ENCODE data around the gene EHD4.

Gene EHD4

GRCh38 chr15:42001236-42001635 is 28.9 kb upstream of the EHD4 start:
- Mint-ChIP-seq H3K4me3 (no peak overlapping the region), H3K4me1 (ENCODE audit: low read depth) (peaks cover 10% of the 10 kb centered on the region), H3K27me3 (peaks cover 6% of the 10 kb centered on the region), H3K36me3 (ENCODE audit: low read depth) (no peaks in the 10 kb centered on the region), H3K27ac (no peak overlapping the region), H3K9me3 (no peaks in the 10 kb centered on the region)
- DNase-seq, result no peak

- H3K27ac Mint-ChIP-seq, result peak overlapping the region; percentile 3
- no peak for DNase-seq
- peaks cover 8% of the 10 kb centered on the region for H3K4me1 Mint-ChIP-seq (ENCODE audit: low read depth)
- no peaks in the 10 kb centered on the region for H3K36me3 Mint-ChIP-seq (ENCODE audit: low read depth)
- peaks cover 6% of the 10 kb centered on the region for H3K27me3 Mint-ChIP-seq
- no peak overlapping the region for H3K4me3 Mint-ChIP-seq
- H3K9me3 Mint-ChIP-seq, result no peaks in the 10 kb centered on the region
Measured at GRCh38 chr15:41999290-42000285, 27.2 kb upstream of the EHD4 start.

DNA sequence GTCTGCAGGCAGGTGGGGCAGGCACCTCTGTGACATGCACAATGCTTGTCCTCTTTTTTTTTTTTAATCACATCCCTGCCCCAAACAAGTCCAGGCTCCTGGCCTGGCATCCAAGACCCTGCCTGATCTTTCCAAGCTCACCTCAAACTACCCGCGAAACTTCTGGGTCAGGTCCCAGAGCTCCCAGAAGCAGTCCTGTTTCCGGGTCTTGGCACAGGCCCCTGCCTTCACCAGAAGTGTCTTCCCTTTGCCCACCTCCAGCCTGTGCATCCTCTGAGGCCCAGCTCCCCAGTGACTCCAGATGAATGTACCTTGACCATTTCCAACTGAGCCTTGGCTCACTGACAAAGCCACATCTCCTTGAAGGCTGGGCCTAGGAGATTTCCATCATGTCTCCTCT is 25.5 kb upstream of the EHD4 start:
- Mint-ChIP-seq H3K36me3 (ENCODE audit: low read depth) (no peaks in the 10 kb centered on the region), H3K9me3 (no peaks in the 10 kb centered on the region), H3K4me1 (ENCODE audit: low read depth) (peaks cover 8% of the 10 kb centered on the region), H3K27ac (no peak overlapping the region), H3K27me3 (peaks cover 6% of the 10 kb centered on the region), H3K4me3 (no peak overlapping the region)
- no peak for DNase-seq

DNA sequence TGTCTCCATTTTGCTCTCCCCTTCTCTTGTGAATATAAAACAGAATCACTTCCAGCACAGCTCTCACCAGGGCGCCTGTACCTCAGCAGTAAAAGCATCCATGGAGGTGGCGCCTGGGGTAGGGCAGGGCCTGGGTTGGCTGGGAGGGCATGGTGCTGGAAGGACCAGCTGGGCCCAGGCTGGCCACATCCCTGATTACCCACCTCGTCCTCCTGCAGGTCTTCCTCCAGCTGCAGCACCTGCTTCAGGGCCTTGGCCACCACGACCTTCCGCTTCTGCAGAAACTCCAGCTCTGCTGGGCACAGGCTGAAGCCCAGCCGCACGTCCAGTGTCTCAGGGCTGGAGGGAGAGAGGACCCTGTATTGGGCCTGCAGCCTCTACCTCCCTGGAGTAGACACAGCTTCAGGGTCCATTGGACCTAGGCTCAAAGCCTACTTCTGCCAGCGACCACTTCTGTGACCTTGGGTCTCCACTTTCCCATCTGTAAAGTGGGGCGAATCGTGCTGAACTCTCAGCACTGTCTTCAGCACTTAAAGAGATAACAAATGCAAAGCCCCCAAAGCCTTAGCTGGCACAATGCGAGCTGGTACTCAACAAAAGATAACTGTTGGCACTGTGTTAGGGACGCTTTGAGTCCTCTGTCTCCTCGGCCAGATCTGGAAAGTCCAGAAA is 24.7 kb upstream of the EHD4 start:
- Mint-ChIP-seq H3K4me1 (ENCODE audit: low read depth) (peaks cover 8% of the 10 kb centered on the region), H3K36me3 (ENCODE audit: low read depth) (no peaks in the 10 kb centered on the region), H3K27ac (no peak overlapping the region), H3K4me3 (no peak overlapping the region), H3K27me3 (peaks cover 6% of the 10 kb centered on the region), H3K9me3 (no peaks in the 10 kb centered on the region)
- no peak for DNase-seq

DNA sequence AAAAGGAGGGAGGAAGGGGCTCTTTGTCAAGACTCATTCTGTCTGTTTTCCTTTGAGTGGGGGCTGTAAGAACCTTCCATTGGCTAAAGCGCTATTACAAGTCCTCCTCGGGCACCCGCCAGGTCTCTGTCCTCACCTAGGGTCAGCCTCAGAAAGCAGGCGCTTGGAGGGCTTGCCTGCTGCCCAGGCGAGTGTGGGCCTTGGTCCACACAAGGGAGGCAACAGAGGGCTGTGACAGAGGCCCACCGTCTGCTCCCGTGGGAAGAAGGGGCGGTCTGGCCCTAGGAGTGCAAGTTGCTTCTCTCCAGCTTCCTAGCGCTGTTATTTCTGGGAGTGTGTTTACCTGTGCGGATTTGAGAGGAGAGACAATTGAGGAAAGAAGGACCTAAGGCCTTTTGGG is 24.0 kb upstream of the EHD4 start:
- H3K27ac Mint-ChIP-seq, result no peak overlapping the region
- H3K36me3 Mint-ChIP-seq (ENCODE audit: low read depth), result no peaks in the 10 kb centered on the region
- H3K4me3 Mint-ChIP-seq, result no peak overlapping the region
- H3K4me1 Mint-ChIP-seq (ENCODE audit: low read depth), result peaks cover 8% of the 10 kb centered on the region
- peaks cover 6% of the 10 kb centered on the region for H3K27me3 Mint-ChIP-seq
- no peaks in the 10 kb centered on the region for H3K9me3 Mint-ChIP-seq
- no peak for DNase-seq

DNA sequence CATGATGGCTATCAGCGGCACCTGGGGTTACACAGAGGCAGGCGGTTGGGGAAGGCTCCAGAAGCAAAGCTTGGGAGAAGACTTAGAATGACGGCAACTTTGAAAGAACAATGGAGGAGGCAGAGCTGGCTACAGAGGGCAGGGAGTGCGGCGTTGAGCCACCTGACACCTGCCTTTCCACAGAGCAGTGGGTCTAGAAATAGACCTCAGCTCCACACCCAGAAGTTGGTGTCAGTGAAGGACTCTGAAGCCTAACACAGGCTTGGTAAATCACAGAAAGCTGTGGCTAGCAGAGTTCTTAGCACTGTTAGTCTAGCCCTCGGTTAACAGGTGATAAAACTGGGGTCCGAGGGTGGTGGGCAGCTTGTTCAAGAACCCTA is 23.1 kb upstream of the EHD4 start:
- Mint-ChIP-seq H3K4me3 (no peak overlapping the region), H3K27me3 (peaks cover 6% of the 10 kb centered on the region), H3K36me3 (ENCODE audit: low read depth) (no peaks in the 10 kb centered on the region), H3K9me3 (no peaks in the 10 kb centered on the region), H3K27ac (no peak overlapping the region), H3K4me1 (ENCODE audit: low read depth) (peaks cover 8% of the 10 kb centered on the region)
- no peak for DNase-seq

GRCh38 chr15:41994772-41995475 is 22.6 kb upstream of the EHD4 start:
- Mint-ChIP-seq H3K27me3 (peaks cover 9% of the 10 kb centered on the region), H3K9me3 (no peaks in the 10 kb centered on the region), H3K36me3 (ENCODE audit: low read depth) (no peaks in the 10 kb centered on the region), H3K4me3 (no peak overlapping the region), H3K27ac (no peak overlapping the region), H3K4me1 (ENCODE audit: low read depth) (peaks cover 8% of the 10 kb centered on the region)
- DNase-seq, result no peak

DNA sequence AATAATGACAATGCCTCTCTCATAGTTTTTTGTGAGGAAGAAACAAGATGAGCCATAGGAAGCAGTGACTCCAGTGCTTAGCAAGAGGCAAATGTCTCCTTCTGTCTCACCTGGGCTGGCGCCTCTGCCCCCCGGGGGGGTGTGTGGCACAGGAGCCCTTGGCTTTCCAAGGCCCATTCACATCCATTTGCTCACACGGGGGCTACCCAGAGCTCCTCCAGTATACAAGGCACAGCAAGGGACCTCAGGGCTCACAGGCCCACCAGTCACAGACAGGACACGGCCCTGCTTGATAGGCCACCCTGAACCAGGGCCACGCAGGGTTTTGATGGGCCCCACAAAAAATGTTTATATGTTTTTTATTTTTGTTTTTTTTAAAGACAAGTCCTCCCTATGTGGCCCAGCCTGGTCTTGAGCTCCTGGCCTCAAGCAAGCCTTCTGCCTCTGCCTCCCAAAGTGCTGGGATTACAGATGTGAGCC is 21.9 kb upstream of the EHD4 start:
- Mint-ChIP-seq H3K9me3 (no peaks in the 10 kb centered on the region), H3K27me3 (peaks cover 4% of the 10 kb centered on the region), H3K4me3 (no peak overlapping the region), H3K36me3 (ENCODE audit: low read depth) (no peaks in the 10 kb centered on the region), H3K4me1 (ENCODE audit: low read depth) (peaks cover 3% of the 10 kb centered on the region), H3K27ac (no peak overlapping the region)
- no peak for DNase-seq

- Mint-ChIP-seq H3K27ac (no peak overlapping the region), H3K27me3 (peaks cover 3% of the 10 kb centered on the region), H3K4me3 (no peak overlapping the region), H3K36me3 (ENCODE audit: low read depth) (no peaks in the 10 kb centered on the region), H3K4me1 (ENCODE audit: low read depth) (no peaks in the 10 kb centered on the region), H3K9me3 (no peaks in the 10 kb centered on the region)
- no peak for DNase-seq
Measured at GRCh38 chr15:41993472-41994170, 21.3 kb upstream of the EHD4 start.

DNA sequence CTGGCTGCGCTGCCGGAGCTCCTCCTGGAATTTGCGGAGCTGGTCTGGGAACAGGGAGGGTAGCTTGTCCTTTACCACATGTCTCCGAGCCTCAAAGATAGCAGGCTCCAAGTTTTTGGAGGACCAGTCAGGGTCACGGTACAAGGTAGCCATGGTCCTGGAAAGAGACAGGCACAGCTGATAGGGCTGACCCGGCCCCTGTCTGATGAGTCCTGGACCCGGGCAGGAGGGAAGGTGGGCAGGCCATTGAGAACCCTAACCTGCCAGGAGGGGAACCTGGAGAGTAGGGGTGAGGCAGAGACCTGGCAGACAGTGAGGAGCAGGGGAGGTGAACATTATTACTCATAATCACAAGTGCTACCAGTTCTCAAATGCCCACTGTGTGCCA is 20.4 kb upstream of the EHD4 start:
- Mint-ChIP-seq H3K4me3 (no peak overlapping the region), H3K27me3 (peaks cover 3% of the 10 kb centered on the region), H3K9me3 (no peaks in the 10 kb centered on the region), H3K27ac (no peak overlapping the region), H3K4me1 (ENCODE audit: low read depth) (no peaks in the 10 kb centered on the region), H3K36me3 (ENCODE audit: low read depth) (no peaks in the 10 kb centered on the region)
- DNase-seq, result no peak

DNA sequence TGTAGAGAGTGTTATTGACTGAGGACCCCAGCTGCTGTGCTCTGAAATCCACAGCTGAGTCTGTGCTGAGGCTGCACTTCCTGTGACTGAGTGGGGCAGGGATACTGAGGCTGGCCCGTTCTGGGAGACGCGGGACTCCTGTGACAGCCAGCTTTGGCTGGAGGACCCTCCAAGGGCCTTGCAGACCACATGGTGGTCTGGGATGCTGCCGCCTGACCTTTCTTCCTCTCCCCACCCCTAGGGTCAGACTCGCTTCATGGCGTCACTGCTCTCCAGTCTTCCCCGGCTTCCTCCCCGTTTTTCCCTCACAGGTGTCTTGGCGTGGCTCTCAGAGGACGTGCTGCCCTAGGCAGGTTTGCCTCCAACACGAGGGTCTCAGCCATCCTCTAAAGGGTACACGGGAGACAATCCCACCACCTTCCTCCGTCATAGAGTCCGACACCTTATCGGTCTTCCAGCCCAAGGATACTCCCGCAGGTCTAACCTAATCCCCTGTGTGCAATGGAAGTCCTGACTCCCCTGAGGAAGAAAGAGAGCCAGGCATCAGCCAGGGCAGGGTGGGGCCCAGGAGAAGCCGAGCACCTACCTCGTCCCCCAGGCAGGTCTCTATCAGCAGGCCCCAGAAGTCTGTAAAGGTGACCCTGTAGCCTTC is 19.9 kb upstream of the EHD4 start:
- H3K27ac Mint-ChIP-seq, result no peak overlapping the region
- DNase-seq, result no peak
- no peak overlapping the region for H3K4me3 Mint-ChIP-seq
- no peaks in the 10 kb centered on the region for H3K9me3 Mint-ChIP-seq
- H3K27me3 Mint-ChIP-seq, result peaks cover 3% of the 10 kb centered on the region
- no peaks in the 10 kb centered on the region for H3K4me1 Mint-ChIP-seq (ENCODE audit: low read depth)
- no peaks in the 10 kb centered on the region for H3K36me3 Mint-ChIP-seq (ENCODE audit: low read depth)

DNA sequence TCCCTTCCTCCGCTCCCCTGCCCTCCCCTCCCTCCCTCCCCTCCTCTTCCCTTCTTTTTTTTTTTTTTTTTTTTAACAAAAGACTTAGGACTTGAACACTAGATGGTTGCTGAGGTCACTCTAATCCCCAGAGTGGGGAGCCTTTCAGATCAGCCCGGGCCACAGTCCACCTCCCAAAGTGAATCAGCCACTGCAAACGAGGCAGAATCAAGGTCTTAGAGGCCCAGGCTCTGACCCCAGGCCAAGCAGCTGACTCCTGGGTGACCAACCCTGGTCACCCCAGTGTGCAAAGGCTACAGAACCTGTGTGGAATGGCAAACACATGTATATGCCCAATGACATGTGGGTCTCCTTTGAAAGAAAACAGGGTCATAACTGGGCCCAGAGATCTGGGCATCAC is 18.3 kb upstream of the EHD4 start:
- H3K4me1 Mint-ChIP-seq (ENCODE audit: low read depth), result no peaks in the 10 kb centered on the region
- DNase-seq, result no peak
- H3K27me3 Mint-ChIP-seq, result peaks cover 3% of the 10 kb centered on the region
- H3K36me3 Mint-ChIP-seq (ENCODE audit: low read depth), result no peaks in the 10 kb centered on the region
- H3K4me3 Mint-ChIP-seq, result no peak overlapping the region
- no peak overlapping the region for H3K27ac Mint-ChIP-seq
- no peaks in the 10 kb centered on the region for H3K9me3 Mint-ChIP-seq

DNA sequence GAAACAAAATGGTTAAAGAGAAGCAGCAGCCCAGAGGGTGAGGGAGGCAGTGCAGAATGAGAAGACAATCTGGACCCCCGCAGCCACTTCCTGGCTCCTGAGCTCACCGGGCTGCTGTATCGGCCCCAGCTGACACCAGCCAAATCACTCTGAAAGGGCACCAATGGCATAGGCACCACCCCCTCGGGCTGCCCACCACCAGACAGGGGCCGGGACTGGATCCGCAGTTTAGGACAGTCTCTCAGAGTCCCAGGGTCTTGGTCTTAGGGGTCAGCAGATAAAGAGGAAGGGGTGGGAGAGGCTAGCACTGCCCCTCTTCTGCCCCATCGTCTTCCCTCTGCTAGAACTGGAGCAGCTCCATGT is 17.9 kb upstream of the EHD4 start:
- H3K4me3 Mint-ChIP-seq, result no peak overlapping the region
- H3K27me3 Mint-ChIP-seq, result peaks cover 3% of the 10 kb centered on the region
- no peaks in the 10 kb centered on the region for H3K9me3 Mint-ChIP-seq
- H3K4me1 Mint-ChIP-seq (ENCODE audit: low read depth), result no peaks in the 10 kb centered on the region
- H3K27ac Mint-ChIP-seq, result no peak overlapping the region
- no peak for DNase-seq
- no peaks in the 10 kb centered on the region for H3K36me3 Mint-ChIP-seq (ENCODE audit: low read depth)

Data from activated T-cell treated with anti-CD3 and anti-CD28 coated beads, Interleukin-2, amount 50 U/mL, for 24 hours (primary cell).